PC-9 (cell line): Measurements from ENCODE around the gene PSD2. TPM values are rescaled to one million over a fixed set of nuclear protein-coding genes. Genes with fewer than 3 reads are reported as not detected.

Source experiments
- BruUV-seq: library from RNA; stranded (reverse); fragments of 400-500 nt; replicated peaks from 2 replicates; lab custom pipeline; 2021; lab: Mats Ljungman, UMichigan
- CTCF ChIA-PET: fragments of 300-600 bp; sonication (Branson Sonifier 250); formaldehyde crosslinking; loops from one replicate; lab custom pipeline; 2022; ENCODE audit warnings: antibody characterized with exemption; lab: Charles Lee
- POLR2A ChIA-PET: fragments of 300-600 bp; sonication (Branson Sonifier 250); formaldehyde crosslinking; loops from one replicate; lab custom pipeline; 2022; ENCODE audit warnings: antibody characterized with exemption; ENCODE audit not compliant: unreplicated experiment; lab: Charles Lee
- DNase-seq, 2 experiments: peaks; one replicate each; pipeline versions ENCODE4 v3.0.0 to v3.0.0-alpha.2; 2015 to 2022; ENCODE audit warnings: mixed read lengths in 1 of 2
- H2AFZ ChIP-seq: fragments of 200-600 bp; sonication (generic); 2 replicates; pipeline ENCODE4 v1.8.1; 2017; ENCODE audit warnings: antibody characterized with exemption
- H3F3A ChIP-seq: fragments of 200-600 bp; sonication (generic); 2 replicates; pipeline ENCODE4 v1.8.1; 2017; ENCODE audit warnings: antibody characterized with exemption, mild to moderate bottlenecking, low read depth; ENCODE audit not compliant: insufficient read depth
- H3K27ac ChIP-seq: fragments of 200-600 bp; sonication (generic); 2 replicates; pipeline ENCODE4 v1.6.1; 2016; ENCODE audit warnings: mixed run types
- H3K27me3 ChIP-seq: fragments of 200-600 bp; sonication (generic); 2 replicates; pipeline ENCODE4 v1.6.1; 2016; ENCODE audit warnings: low read depth, mixed run types; ENCODE audit not compliant: insufficient read depth
- H3K36me3 ChIP-seq: fragments of 200-600 bp; sonication (generic); 2 replicates; pipeline ENCODE4 v1.6.1; 2016; ENCODE audit warnings: low read depth, mixed run types
- H3K4me1 ChIP-seq: fragments of 200-600 bp; sonication (generic); replicated peaks from 2 replicates; pipeline ENCODE4 v1.6.1; 2016; ENCODE audit warnings: mixed run types; ENCODE audit not compliant: insufficient read depth
- H3K4me2 ChIP-seq: fragments of 200-600 bp; sonication (generic); 2 replicates; pipeline ENCODE4 v1.6.1; 2017; ENCODE audit warnings: mixed run types
- H3K4me3 ChIP-seq: fragments of 200-600 bp; sonication (generic); 2 replicates; pipeline ENCODE4 v1.6.1; 2016; ENCODE audit warnings: mixed run types
- H3K79me2 ChIP-seq: fragments of 200-600 bp; sonication (generic); 2 replicates; pipeline ENCODE4 v1.6.1; 2017; ENCODE audit warnings: low read depth, mixed run types
- H3K9me2 ChIP-seq: fragments of 200-600 bp; sonication (generic); 2 replicates; pipeline ENCODE4 v1.8.1; 2017; ENCODE audit warnings: mild to moderate bottlenecking; ENCODE audit not compliant: insufficient read depth
- H3K9me3 ChIP-seq: fragments of 200-600 bp; sonication (generic); 2 replicates; pipeline ENCODE4 v1.8.1; 2016; ENCODE audit warnings: low read depth; ENCODE audit not compliant: insufficient read depth
- H4K20me1 ChIP-seq: fragments of 200-600 bp; sonication (generic); 2 replicates; pipeline ENCODE4 v1.8.1; 2017; ENCODE audit not compliant: insufficient read depth
- CTCF ChIP-seq: fragments of 200-600 bp; sonication (generic); conservative IDR thresholded peaks from 2 replicates; pipeline ENCODE4 v1.6.1; 2017; ENCODE audit warnings: mixed run types, antibody characterized with exemption, mild to moderate bottlenecking, moderate library complexity
- EZH2 ChIP-seq: fragments of 200-600 bp; sonication (generic); IDR thresholded peaks from 2 replicates; pipeline ENCODE4 v1.8.0; 2017; ENCODE audit warnings: antibody characterized with exemption, low read depth
- intact Hi-C: fragments of 100-400 bp; cut with micrococcal nuclease; formaldehyde crosslinking; loops from one replicate; pipeline ENCODE4 v1.10.0; 2022; ENCODE audit not compliant: unreplicated experiment
- total RNA-seq: library from RNA; stranded (reverse); gene quantifications from 2 replicates; pipeline ENCODE4 v1.2.3, GENCODE V29; 2021

PSD2 gene
- total RNA-seq, 1 experiment from 2014 or later: 0.07 TPM

- intact Hi-C loops: no loop called here
- TF ChIP-seq CTCF (no peak), EZH2 (no peak)
- Histone ChIP-seq H3K9me2 (no peaks in the 10 kb centered on the region), H2AFZ (no peak overlapping the region), H3K9me3 (no peaks in the 10 kb centered on the region), H3F3A (no peaks in the 10 kb centered on the region), H3K4me3 (no peak overlapping the region), H3K4me2 (no peak overlapping the region), H3K36me3 (no peaks in the 10 kb centered on the region), H3K79me2 (no peaks in the 10 kb centered on the region), H3K27me3 (0 out of 2 replicates have a peak, but pooled peaks cover 5% of the 10 kb centered on the region), H3K4me1 (peaks cover 10% of the 10 kb centered on the region), H3K27ac (no peak overlapping the region), H4K20me1 (no peaks in the 10 kb centered on the region)
- DNase-seq: no peak
- ChIA-PET POLR2A (no interaction called here), CTCF (no interaction called here)
- no TSS peak for BruUV-seq
These were observed 24.9 kb upstream of the PSD2 start for GRCh38 chr5:139770722-139771121.

- CTCF ChIA-PET: no interaction called here
- intact Hi-C loops: no loop called here
- Histone ChIP-seq H3K27me3 (0 out of 2 replicates have a peak, but pooled peaks cover 5% of the 10 kb centered on the region), H3K27ac (no peak overlapping the region), H3K36me3 (no peaks in the 10 kb centered on the region), H2AFZ (no peak overlapping the region), H3K4me2 (no peak overlapping the region), H3F3A (no peaks in the 10 kb centered on the region), H3K4me1 (peaks cover 10% of the 10 kb centered on the region), H3K79me2 (no peaks in the 10 kb centered on the region), H3K9me3 (no peaks in the 10 kb centered on the region), H3K9me2 (no peaks in the 10 kb centered on the region), H3K4me3 (no peak overlapping the region), H4K20me1 (no peaks in the 10 kb centered on the region)
- POLR2A ChIA-PET: no interaction called here
- TF ChIP-seq CTCF (no peak), EZH2 (no peak)
- no TSS peak for BruUV-seq
- no peak for DNase-seq
These were observed 23.4 kb upstream of the PSD2 start for GRCh38 chr5:139772089-139772791.

- CTCF ChIA-PET: interaction anchor here (0.6 to 0.7 kb wide), 2 partner anchors 13 to 57 kb away, joined by 4 to 11 read pairs; no protein-coding TSS in a partner anchor
These were observed 22.5 kb upstream of the PSD2 start for GRCh38 chr5:139772927-139773690.

More at GRCh38 chr5:139772927-139773690, 22.5 kb upstream of the PSD2 start:
- H4K20me1 ChIP-seq: no peaks in the 10 kb centered on the region
- H3K27me3 ChIP-seq: 0 out of 2 replicates have a peak, but pooled peaks cover 5% of the 10 kb centered on the region
- no peak overlapping the region for H2AFZ ChIP-seq
- intact Hi-C loops: no loop called here
- no peak for DNase-seq
- H3K4me3 ChIP-seq: no peak overlapping the region
- no peaks in the 10 kb centered on the region for H3K36me3 ChIP-seq
- no peaks in the 10 kb centered on the region for H3K79me2 ChIP-seq
- no peak overlapping the region for H3K4me2 ChIP-seq
- no peaks in the 10 kb centered on the region for H3F3A ChIP-seq
- TF ChIP-seq CTCF (no peak), EZH2 (no peak)
- no peaks in the 10 kb centered on the region for H3K9me3 ChIP-seq
- H3K9me2 ChIP-seq: no peaks in the 10 kb centered on the region
- no TSS peak for BruUV-seq
- peaks cover 10% of the 10 kb centered on the region for H3K4me1 ChIP-seq
- H3K27ac ChIP-seq: no peak overlapping the region
- POLR2A ChIA-PET: no interaction called here
